Frontal cortex (tissue), 4 donors: ENCODE measurements around the gene DMTF1. TPM values are rescaled to one million over a fixed set of nuclear protein-coding genes. Genes with fewer than 3 reads are reported as not detected.
A peak's percentile ranks its signal among the peaks of the same experiment; 100 is the strongest.
"Not testable (repeated sequence)": the region's sequence is repeated elsewhere in the genome, so short reads cannot be mapped to it uniquely, and the experiment has no call there.

Source experiments
- DNase-seq, 2 donors: peaks; one replicate each; pipeline ENCODE4 v3.0.0; 2012; ENCODE audit warnings: low spot score in 2 of 2
- FAIRE-seq: peaks from 2 replicates; lab custom pipeline; 2012; peaks lifted over from hg19 to GRCh38; lab: Jason Lieb, UNC
- small RNA-seq: library from RNA; depleted of rRNA; stranded (forward); fragments of <200 nt; gene quantifications from one replicate; pipeline ENCODE3, GENCODE V24; 2014
- total RNA-seq: library from RNA; depleted of rRNA; stranded (reverse); fragments of >200 nt; gene quantifications from one replicate; pipeline ENCODE4 v1.2.3, GENCODE V29; 2014
- donor health status: control.
- donor health status: control.
- donor health status: control.

DMTF1 gene
- total RNA-seq, 1 donor from 2014 or later, result 105 TPM

- FAIRE-seq (no peak), DNase-seq (no peak)
Observed at GRCh38 chr7:87218796-87219544, 66.7 kb downstream of the DMTF1 start.

- DNase-seq (peak; percentile 66 to 75), FAIRE-seq (no peak)
Observed at GRCh38 chr7:87219545-87220025, 67.3 kb downstream of the DMTF1 start, which contains the start of gene TMEM243. TMEM243 (minus strand) TSS chr7:87219732; CDS start chr7:87219503, 229 bp downstream.

GRCh38 chr7:87220026-87220733 is 67.9 kb downstream of the DMTF1 start:
- FAIRE-seq (no peak), DNase-seq (peak; percentile 67 to 81)

- no peak for DNase-seq
- FAIRE-seq, result no peak
Observed at GRCh38 chr7:87220734-87221215, 68.5 kb downstream of the DMTF1 start.

GRCh38 chr7:87223666-87224065 is 71.4 kb downstream of the DMTF1 start:
- DNase-seq (no peak), FAIRE-seq (no peak)

GRCh38 chr7:87225696-87226095 is 73.4 kb downstream of the DMTF1 start:
- FAIRE-seq (no peak), DNase-seq (no peak)

- no peak for FAIRE-seq
- no peak for DNase-seq
Observed at GRCh38 chr7:87226495-87226894, 74.2 kb downstream of the DMTF1 start.

- no peak for FAIRE-seq
- DNase-seq, result no peak
Observed at GRCh38 chr7:87231258-87231657, 79.0 kb downstream of the DMTF1 start.

GRCh38 chr7:87231711-87232110 is 79.5 kb downstream of the DMTF1 start:
- no peak for DNase-seq
- no peak for FAIRE-seq

GRCh38 chr7:87234949-87235348 is 82.7 kb downstream of the DMTF1 start:
- DNase-seq (no peak), FAIRE-seq (no peak)

GRCh38 chr7:87238464-87239051 is 86.3 kb downstream of the DMTF1 start:
- DNase-seq, FAIRE-seq: not testable (repeated sequence)

- FAIRE-seq, DNase-seq: not testable (repeated sequence)
Observed at GRCh38 chr7:87245671-87246070, 93.4 kb downstream of the DMTF1 start.

Small RNA genes within 50 kb of the gene (small RNA-seq; reads per million reads assigned to genes)
- gene RF00019, result not detected
- gene RF02271, result not detected

Other genes with a start within 250 kb of the DMTF1 start
- gene ELAPOR2, start 92.8 kb upstream of the DMTF1 start, total RNA-seq, result 21.6 TPM
- gene TMEM243, start 67.3 kb downstream of the DMTF1 start, total RNA-seq, result 7.7 TPM
- 13.0 TPM for gene CROT, start 193.2 kb downstream of the DMTF1 start, total RNA-seq